IPS-18a (cell line): ENCODE measurements around the gene NFE2L3.

ENCODE experiments used
- H3K27ac ChIP-seq: one replicate; pipeline ENCODE4 v1.5.1; 2013; ENCODE audit warnings: low read length
- H3K27me3 ChIP-seq: one replicate; pipeline ENCODE4 v1.6.1; 2013; ENCODE audit warnings: mild to moderate bottlenecking, low read length; ENCODE audit not compliant: control insufficient read depth, insufficient read depth
- H3K36me3 ChIP-seq: one replicate; pipeline ENCODE4 v1.6.1; 2013; ENCODE audit warnings: low read depth, low read length; ENCODE audit not compliant: control insufficient read depth
- H3K4me1 ChIP-seq: one replicate; pipeline ENCODE4 v1.6.1; 2013; ENCODE audit warnings: low read depth, low read length; ENCODE audit not compliant: control insufficient read depth
- H3K4me3 ChIP-seq: one replicate; pipeline ENCODE4 v1.5.1; 2013; ENCODE audit warnings: low read length
- H3K9ac ChIP-seq: one replicate; pipeline ENCODE4 v1.6.1; 2013; ENCODE audit warnings: mild to moderate bottlenecking, low read length, moderate library complexity
- H3K9me3 ChIP-seq: one replicate; pipeline ENCODE4 v1.6.1; 2013; ENCODE audit warnings: low read depth, low read length; ENCODE audit not compliant: control insufficient read depth

NFE2L3 gene

DNA sequence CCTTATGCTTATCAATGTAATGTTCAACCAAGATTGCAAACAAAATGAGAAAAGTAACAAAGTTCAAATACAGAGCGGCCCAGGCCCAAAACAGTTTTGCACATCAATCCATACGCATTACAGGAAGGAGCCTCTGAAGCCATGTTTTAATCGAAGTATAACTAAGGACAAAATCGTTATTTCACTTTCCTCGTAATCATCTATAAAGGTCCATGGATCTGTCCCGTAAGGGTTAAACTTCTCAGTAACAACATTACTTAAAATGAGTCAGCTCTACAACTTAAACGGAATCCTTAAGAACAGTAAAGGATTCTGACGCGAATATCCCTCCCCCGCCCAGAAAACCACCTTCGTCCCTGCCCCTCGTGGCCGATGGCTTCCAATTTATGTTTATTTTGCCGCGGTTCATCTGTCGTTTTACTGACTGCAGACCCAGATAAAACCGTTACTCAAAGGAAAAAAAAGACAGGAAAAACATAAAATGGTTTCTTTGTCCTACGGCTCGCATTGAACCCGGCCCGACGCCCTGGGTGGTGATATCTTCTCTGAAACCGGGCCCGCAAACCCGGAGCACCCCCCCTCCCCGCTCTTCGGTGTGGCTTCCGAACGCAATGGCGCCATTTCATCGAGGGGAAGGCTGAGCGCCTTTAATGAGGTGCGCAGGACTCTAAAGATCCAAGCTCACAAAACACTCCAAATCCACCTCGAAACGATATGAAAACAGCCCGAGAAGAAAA is 47.5 kb downstream of the NFE2L3 start:
- peaks cover 62% of the 10 kb centered on the region for H3K36me3 ChIP-seq
- peak overlapping the region; percentile 99 for H3K4me3 ChIP-seq
- H3K4me1 ChIP-seq = peaks cover 24% of the 10 kb centered on the region

DNA sequence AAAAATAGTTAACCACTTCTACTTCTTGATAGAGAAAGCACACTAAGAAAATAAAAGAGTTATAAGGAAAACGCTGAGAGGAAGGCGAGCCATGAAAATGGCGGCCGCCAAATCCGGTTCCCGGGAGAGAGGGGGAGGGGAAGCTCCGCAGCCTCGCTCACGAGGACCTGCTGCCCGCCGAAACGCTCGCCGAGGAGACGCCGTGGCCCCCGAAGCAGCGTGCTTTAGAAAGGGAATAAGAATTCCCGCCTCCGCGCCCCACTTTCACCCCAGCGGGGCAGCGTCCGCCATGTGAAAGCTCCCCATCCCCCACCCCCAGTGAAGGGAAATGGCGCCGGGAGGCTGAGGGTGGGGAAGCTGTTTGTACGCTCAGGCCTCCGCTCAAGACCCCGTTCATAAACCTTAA is 48.0 kb downstream of the NFE2L3 start:
- H3K9ac ChIP-seq = peak overlapping the region; percentile 100
- H3K9me3 ChIP-seq = peaks cover 6% of the 10 kb centered on the region
- no peaks in the 10 kb centered on the region for H3K27me3 ChIP-seq
- peak overlapping the region; percentile 99 for H3K4me3 ChIP-seq
- H3K36me3 ChIP-seq = peaks cover 61% of the 10 kb centered on the region
- H3K27ac ChIP-seq = peak overlapping the region; percentile 100
- peaks cover 28% of the 10 kb centered on the region for H3K4me1 ChIP-seq

More for the DNA sequence above, 47.5 kb downstream of the NFE2L3 start:
- peaks cover 6% of the 10 kb centered on the region for H3K9me3 ChIP-seq
- peak overlapping the region; percentile 100 for H3K27ac ChIP-seq
- H3K27me3 ChIP-seq = no peaks in the 10 kb centered on the region
- peak overlapping the region; percentile 100 for H3K9ac ChIP-seq

DNA sequence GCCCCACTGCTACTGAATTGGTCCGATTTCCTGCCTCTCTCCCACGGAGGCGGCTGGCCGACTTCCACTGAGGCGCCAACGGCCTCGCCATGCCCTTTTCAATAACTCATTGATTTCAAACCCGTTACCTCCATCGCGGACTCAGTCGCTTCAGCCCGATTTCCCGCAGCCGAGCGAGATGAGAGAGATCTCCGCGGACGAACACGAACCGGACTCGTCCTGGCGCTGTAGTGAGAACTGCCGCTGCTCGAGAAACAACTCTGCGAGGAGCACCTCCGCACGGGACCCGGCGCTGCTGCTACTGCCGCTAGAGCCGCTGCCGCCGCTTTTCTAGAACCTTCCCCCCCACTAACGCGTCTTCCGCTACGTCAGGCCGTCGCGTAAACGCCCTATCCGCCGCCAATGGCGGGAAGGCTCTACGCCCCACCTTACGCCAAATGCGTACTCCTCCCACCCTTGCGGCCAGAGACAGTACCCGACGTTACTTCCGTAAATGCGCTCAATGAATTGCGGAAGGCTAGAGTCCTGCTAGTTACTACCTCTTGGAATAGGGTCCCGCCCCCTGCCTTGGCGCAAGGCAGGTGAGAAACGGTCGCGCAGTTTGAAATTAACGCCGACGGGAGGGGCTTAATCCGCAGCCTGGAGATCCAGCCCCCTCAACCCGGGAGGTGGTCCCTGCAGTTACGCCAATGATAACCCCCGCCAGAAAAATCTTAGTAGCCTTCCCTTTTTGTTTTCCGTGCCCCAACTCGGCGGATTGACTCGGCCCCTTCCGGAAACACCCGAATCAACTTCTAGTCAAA is 48.6 kb downstream of the NFE2L3 start, which contains the start of gene HNRNPA2B1:
Gene HNRNPA2B1 (minus strand): TSS at position 303 of the 803 bp plus-strand sequence. CDS start 169 bp downstream, at position 134.
- peak within 1 kb of the TSS; percentile 99 for H3K4me3 ChIP-seq
- H3K27ac ChIP-seq = peak within 1 kb of the TSS; percentile 100
- peaks cover 34% of the 10 kb centered on the region for H3K4me1 ChIP-seq
- H3K27me3 ChIP-seq = no peaks in the 10 kb centered on the region
- H3K9me3 ChIP-seq = peaks cover 6% of the 10 kb centered on the region
- H3K9ac ChIP-seq = peak within 1 kb of the TSS; percentile 100
- H3K36me3 ChIP-seq = peaks cover 61% of the 10 kb centered on the region

DNA sequence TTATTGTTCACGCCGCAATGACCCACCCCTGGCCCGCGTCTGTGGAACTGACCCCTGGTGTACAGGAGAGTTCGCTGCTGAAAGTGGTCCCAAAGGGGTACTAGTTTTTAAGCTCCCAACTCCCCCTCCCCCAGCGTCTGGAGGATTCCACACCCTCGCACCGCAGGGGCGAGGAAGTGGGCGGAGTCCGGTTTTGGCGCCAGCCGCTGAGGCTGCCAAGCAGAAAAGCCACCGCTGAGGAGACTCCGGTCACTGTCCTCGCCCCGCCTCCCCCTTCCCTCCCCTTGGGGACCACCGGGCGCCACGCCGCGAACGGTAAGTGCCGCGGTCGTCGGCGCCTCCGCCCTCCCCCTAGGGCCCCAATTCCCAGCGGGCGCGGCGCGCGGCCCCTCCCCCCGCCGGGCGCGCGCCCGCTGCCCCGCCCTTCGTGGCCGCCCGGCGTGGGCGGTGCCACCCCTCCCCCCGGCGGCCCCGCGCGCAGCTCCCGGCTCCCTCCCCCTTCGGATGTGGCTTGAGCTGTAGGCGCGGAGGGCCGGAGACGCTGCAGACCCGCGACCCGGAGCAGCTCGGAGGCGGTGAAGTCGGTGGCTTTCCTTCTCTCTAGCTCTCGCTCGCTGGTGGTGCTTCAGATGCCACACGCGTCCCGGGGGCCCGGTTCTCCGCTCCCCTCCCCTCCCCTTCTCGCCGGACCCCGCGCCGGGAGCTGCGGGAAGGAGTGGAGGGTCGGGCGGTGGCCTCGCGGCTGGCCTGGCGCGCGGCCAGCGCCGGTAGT is 49.4 kb downstream of the NFE2L3 start, which contains the start of gene CBX3:
Gene CBX3 (plus strand): TSS at position 499 of the 772 bp plus-strand sequence. CDS start 1,254 bp downstream, outside the sequence.
- peaks cover 61% of the 10 kb centered on the region for H3K36me3 ChIP-seq
- peak within 1 kb of the TSS; percentile 100 for H3K27ac ChIP-seq
- H3K9me3 ChIP-seq = peaks cover 6% of the 10 kb centered on the region
- peaks cover 27% of the 10 kb centered on the region for H3K4me1 ChIP-seq
- peak within 1 kb of the TSS; percentile 99 for H3K4me3 ChIP-seq
- peak within 1 kb of the TSS; percentile 100 for H3K9ac ChIP-seq
- H3K27me3 ChIP-seq = no peaks in the 10 kb centered on the region

DNA sequence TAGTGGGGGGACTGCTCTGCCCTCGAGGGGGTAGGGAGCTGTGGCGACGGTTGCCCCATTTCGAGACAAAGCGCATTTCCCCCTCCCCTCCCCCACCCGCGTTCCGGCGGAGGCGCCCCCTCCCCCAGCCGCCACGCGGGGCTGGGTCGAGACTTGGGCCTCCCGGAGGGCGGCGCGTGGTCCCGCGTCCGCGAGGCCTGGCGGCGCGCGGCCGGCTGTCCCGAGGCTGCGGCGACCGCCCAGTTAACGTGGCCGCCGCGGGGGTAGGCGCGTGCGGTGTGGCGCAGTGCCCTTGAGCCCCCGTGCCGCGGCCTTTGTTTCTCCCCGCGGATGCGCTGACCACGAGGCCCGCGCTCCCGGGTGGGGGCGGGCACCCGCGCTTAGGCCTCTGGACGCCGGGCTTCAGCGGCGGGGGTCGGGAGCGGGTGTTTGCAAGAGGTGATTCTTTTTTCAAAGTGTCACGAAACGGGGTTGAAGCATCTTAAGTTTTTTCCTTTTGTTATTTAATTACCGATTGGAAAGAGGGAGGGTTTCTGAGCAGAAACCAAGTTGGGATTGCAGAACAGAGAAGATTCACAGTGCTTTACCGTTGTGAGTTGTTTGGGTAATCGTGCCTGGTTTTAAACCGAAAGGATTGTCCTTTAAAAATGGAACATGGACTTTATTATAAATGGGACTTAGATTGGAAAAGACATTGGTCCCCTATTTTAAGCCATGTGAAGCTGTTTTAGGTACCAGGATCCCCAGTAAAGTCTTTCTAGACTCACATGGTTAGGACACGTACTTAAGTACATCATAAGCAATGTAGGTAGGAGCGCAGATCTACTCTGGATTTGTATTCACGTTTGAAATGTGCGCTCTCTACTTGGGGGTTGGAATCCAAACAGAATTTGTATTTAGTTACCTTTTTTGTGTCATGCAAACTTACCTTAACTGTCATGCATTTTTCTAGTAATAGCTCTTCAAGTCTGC is 50.3 kb downstream of the NFE2L3 start:
- peak overlapping the region; percentile 94 for H3K27ac ChIP-seq
- peaks cover 61% of the 10 kb centered on the region for H3K36me3 ChIP-seq

DNA sequence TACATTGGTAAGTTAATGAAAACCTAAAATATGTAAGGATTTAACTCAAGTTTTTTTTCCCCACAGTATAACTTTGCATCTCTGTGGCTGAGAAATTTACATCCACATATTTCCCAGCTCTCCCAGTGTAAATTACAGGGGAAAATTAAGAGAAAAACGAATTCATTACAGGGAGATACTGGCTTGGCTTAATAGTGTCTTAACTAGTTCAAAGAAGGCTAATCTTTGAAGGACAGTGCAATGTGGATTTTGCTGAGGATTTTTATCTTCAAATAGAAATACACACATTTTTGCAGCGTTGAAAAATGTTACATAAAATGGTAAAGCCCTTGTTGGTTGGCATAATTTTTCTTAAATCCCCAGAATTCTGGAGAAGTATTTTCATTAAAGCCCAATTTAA is 51.0 kb downstream of the NFE2L3 start:
- Histone ChIP-seq H3K36me3 (peaks cover 63% of the 10 kb centered on the region), H3K4me1 (peaks cover 17% of the 10 kb centered on the region), H3K4me3 (peak overlapping the region; percentile 98), H3K9ac (peak overlapping the region; percentile 99), H3K27me3 (no peaks in the 10 kb centered on the region), H3K27ac (peak overlapping the region; percentile 94), H3K9me3 (peaks cover 6% of the 10 kb centered on the region)

More for the DNA sequence above, 50.3 kb downstream of the NFE2L3 start:
- H3K9ac ChIP-seq = peak overlapping the region; percentile 99
- peaks cover 6% of the 10 kb centered on the region for H3K9me3 ChIP-seq
- peak overlapping the region; percentile 98 for H3K4me3 ChIP-seq
- peaks cover 19% of the 10 kb centered on the region for H3K4me1 ChIP-seq
- H3K27me3 ChIP-seq = no peaks in the 10 kb centered on the region

DNA sequence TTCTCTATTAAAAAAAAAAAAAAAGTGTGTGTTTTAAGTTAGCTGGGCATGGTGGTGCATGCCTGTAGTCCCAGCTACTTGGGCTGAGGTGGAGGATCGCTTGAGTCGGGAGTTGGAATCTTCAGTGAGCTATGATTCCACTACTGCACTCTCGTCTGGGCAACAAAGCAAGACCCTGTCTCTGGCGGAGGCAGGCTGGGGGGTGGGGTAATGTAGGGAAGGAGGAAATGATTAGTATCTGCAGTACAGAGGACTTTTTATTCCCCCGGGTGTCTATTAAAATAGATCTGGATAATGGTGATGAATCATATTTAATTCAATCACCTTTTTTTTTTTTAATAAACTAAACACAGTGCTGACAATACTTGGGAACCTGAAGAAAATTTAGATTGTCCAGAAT is 56.0 kb downstream of the NFE2L3 start:
- H3K27ac ChIP-seq = no peak overlapping the region
- no peak overlapping the region for H3K4me3 ChIP-seq
- peaks cover 96% of the 10 kb centered on the region for H3K36me3 ChIP-seq
- no peaks in the 10 kb centered on the region for H3K27me3 ChIP-seq
- H3K9me3 ChIP-seq = no peaks in the 10 kb centered on the region
- peaks cover 17% of the 10 kb centered on the region for H3K4me1 ChIP-seq
- H3K9ac ChIP-seq = no peak overlapping the region

DNA sequence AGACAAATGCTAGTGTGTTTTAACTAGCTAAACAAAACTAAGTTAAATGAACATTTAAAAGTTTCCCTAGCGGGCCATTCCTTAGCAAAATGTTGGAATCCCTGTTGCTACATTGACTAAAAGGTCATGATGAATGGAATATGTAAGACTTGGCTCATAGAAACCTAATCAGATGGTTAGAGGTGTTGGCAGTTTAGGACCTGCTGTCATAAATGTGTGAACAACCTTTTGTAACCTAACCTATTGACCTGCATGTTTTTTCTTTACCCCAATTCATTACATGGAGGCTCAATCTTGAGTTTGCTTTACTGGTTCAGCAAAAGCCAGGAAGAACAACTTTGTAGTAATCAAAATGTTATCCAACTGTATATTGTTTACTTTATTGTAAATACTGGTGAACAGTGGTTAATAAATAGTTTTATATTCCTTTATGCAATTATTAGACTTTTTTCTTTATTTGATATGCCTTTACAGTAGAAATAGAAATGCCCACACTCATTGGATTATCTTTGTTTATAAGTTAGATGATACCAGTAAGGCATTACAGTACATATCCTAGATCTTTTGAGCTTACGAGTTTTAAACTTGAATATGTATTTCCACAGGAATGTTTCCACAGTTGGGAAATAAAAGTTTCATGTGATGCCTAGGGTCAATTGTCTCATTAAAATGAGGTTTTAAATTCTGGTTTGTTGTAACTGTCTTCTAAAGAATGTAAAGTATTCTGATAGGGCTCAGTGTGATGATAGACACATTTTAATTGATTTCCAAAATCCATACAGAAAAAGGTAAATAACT is 61.1 kb downstream of the NFE2L3 start:
- H3K4me1 ChIP-seq = no peaks in the 10 kb centered on the region
- H3K27ac ChIP-seq = no peak overlapping the region
- no peaks in the 10 kb centered on the region for H3K27me3 ChIP-seq
- no peak overlapping the region for H3K4me3 ChIP-seq
- H3K36me3 ChIP-seq = peaks cover 54% of the 10 kb centered on the region
- H3K9me3 ChIP-seq = no peaks in the 10 kb centered on the region
- H3K9ac ChIP-seq = no peak overlapping the region

DNA sequence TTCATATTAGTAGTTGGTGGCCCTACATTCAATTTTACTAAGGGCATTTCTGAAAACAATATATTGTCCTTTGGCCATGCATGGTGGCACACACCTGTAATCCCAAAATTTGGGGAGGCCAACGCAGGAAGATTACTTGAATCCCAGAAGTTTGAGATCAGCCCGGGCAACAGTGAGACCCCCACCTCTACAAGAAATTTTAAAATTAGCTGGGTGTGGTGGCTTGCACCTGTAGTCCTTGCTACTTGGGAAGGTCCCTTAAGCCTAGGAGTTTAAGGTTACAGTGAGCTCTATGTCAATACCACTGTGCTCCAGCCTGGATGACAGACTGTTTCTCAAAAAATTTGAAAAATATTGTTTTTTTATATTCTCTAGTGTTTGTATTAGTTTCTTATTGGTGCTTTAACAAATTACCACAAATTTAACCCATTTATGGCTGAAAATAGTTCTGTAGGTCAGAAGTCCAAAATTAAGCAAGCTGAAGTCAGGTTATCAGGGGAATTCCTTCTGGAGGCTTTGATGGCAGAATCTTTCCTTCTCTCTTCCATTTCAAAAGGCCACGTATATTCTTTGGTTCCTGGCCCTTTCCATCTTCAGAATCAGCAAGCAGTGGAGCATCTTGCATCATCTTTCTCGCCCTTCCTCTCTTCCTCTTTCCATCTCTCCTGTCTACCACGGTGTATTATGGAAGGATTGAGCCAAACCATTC is 62.0 kb downstream of the NFE2L3 start:
- Histone ChIP-seq H3K27me3 (no peaks in the 10 kb centered on the region), H3K9ac (peak overlapping the region; percentile 39), H3K36me3 (peaks cover 46% of the 10 kb centered on the region), H3K27ac (no peak overlapping the region), H3K9me3 (no peaks in the 10 kb centered on the region), H3K4me3 (no peak overlapping the region), H3K4me1 (no peaks in the 10 kb centered on the region)
